Neural progenitor cell (in vitro differentiated cells): ENCODE measurements around the gene EZH2. TPM values are rescaled to one million over a fixed set of nuclear protein-coding genes. Genes with fewer than 3 reads are reported as not detected.

Source experiments
- DNase-seq: peaks from one replicate; pipeline ENCODE4 v3.0.0-alpha.2; 2016; ENCODE audit warnings: low spot score
- H2AFZ ChIP-seq: fragments of 200-600 bp; sonication (generic); replicated peaks from 2 replicates; pipeline ENCODE4 v1.6.1; 2016; ENCODE audit warnings: antibody characterized with exemption
- H3F3A ChIP-seq: fragments of 200-600 bp; sonication (generic); 2 replicates; pipeline ENCODE4 v1.6.1; 2016; ENCODE audit warnings: antibody characterized with exemption, low read depth
- H3K27ac ChIP-seq: fragments of 200-600 bp; sonication (generic); 2 replicates; pipeline ENCODE4 v1.5.1; 2016; ENCODE audit warnings: mild to moderate bottlenecking
- H3K27me3 ChIP-seq: fragments of 200-600 bp; sonication (generic); 2 replicates; pipeline ENCODE4 v1.6.1; 2016; ENCODE audit warnings: mild to moderate bottlenecking, moderate library complexity
- H3K36me3 ChIP-seq: fragments of 200-600 bp; sonication (generic); 2 replicates; pipeline ENCODE4 v1.5.1; 2016
- H3K4me1 ChIP-seq: fragments of 200-600 bp; sonication (generic); 2 replicates; pipeline ENCODE4 v1.6.1; 2016; ENCODE audit warnings: mixed run types
- H3K4me2 ChIP-seq: fragments of 200-600 bp; sonication (generic); 2 replicates; pipeline ENCODE4 v1.6.1; 2016
- H3K4me3 ChIP-seq: fragments of 200-600 bp; sonication (generic); 2 replicates; pipeline ENCODE4 v1.5.1; 2016
- H3K79me2 ChIP-seq: fragments of 200-600 bp; sonication (generic); 2 replicates; pipeline ENCODE4 v1.6.1; 2016; ENCODE audit warnings: low read depth
- H3K9ac ChIP-seq: fragments of 200-600 bp; sonication (generic); 2 replicates; pipeline ENCODE4 v1.6.1; 2016
- H3K9me3 ChIP-seq: fragments of 200-600 bp; sonication (generic); 2 replicates; pipeline ENCODE4 v1.5.1; 2016; ENCODE audit warnings: low read depth
- H4K20me1 ChIP-seq: fragments of 200-600 bp; sonication (generic); 2 replicates; pipeline ENCODE4 v1.6.1; 2016; ENCODE audit warnings: low read depth
- H3K27ac Mint-ChIP-seq: 3 replicates; pipeline ENCODE4 v1.8.0; 2021; ENCODE audit warnings: mixed read lengths
- H3K27me3 Mint-ChIP-seq: 2 replicates; pipeline ENCODE4 v1.8.0; 2022; ENCODE audit warnings: low read depth, mild to moderate bottlenecking, inconsistent platforms, moderate library complexity, mixed read lengths; ENCODE audit not compliant: insufficient read depth
- H3K36me3 Mint-ChIP-seq: 3 replicates; pipeline ENCODE4 v1.8.0; 2021; ENCODE audit warnings: mixed read lengths
- H3K4me1 Mint-ChIP-seq: 3 replicates; pipeline ENCODE4 v1.8.0; 2021; ENCODE audit warnings: mixed read lengths
- H3K4me3 Mint-ChIP-seq: 3 replicates; pipeline ENCODE4 v1.8.0; 2021; ENCODE audit warnings: mild to moderate bottlenecking, moderate library complexity, mixed read lengths
- H3K9me3 Mint-ChIP-seq: 3 replicates; pipeline ENCODE4 v1.8.0; 2020; ENCODE audit warnings: mixed read lengths
- CTCF ChIP-seq: fragments of 200-600 bp; sonication (generic); IDR thresholded peaks from 2 replicates; pipeline ENCODE4 v1.5.1; 2017; ENCODE audit warnings: antibody characterized with exemption, mild to moderate bottlenecking
- EZH2 ChIP-seq: fragments of 200-600 bp; sonication (generic); IDR thresholded peaks from 2 replicates; pipeline ENCODE4 v1.6.1; 2017; ENCODE audit warnings: antibody characterized with exemption, mild to moderate bottlenecking, moderate library complexity
- EZH2phosphoT487 ChIP-seq: fragments of 200-600 bp; sonication (generic); IDR thresholded peaks from 2 replicates; pipeline ENCODE4 v1.6.1; 2017; ENCODE audit warnings: antibody characterized with exemption
- total RNA-seq: library from RNA; depleted of rRNA; stranded (reverse); fragments of >200 nt; gene quantifications from 2 replicates; pipeline ENCODE4 v1.2.3, GENCODE V29; 2015; ENCODE audit warnings: low replicate concordance

The EZH2 gene
- total RNA-seq, 1 donor from 2014 or later, result 112 TPM

GRCh38 chr7:148813890-148814289, 70.2 kb downstream of the EZH2 start:
- peaks cover 6% of the 10 kb centered on the region for H3K4me1 Mint-ChIP-seq
- Histone ChIP-seq H2AFZ (no peak overlapping the region), H3K27ac (no peak overlapping the region), H3K4me3 (no peak overlapping the region), H3K27me3 (no peaks in the 10 kb centered on the region), H3K9ac (no peak overlapping the region), H3K4me1 (no peaks in the 10 kb centered on the region), H3K9me3 (no peaks in the 10 kb centered on the region), H3K4me2 (no peak overlapping the region), H3K79me2 (no peaks in the 10 kb centered on the region), H3F3A (peaks cover 24% of the 10 kb centered on the region), H4K20me1 (peaks cover 8% of the 10 kb centered on the region), H3K36me3 (peaks cover 28% of the 10 kb centered on the region)
- peaks cover 54% of the 10 kb centered on the region for H3K36me3 Mint-ChIP-seq
- TF ChIP-seq CTCF, result no peak
- no peak for TF ChIP-seq EZH2phosphoT487
- TF ChIP-seq EZH2, result no peak
- H3K27me3 Mint-ChIP-seq, result peaks cover 3% of the 10 kb centered on the region
- no peak overlapping the region for H3K27ac Mint-ChIP-seq
- DNase-seq, result no peak
- no peak overlapping the region for H3K4me3 Mint-ChIP-seq
- H3K9me3 Mint-ChIP-seq, result no peaks in the 10 kb centered on the region

- peaks cover 28% of the 10 kb centered on the region for H3K36me3 ChIP-seq
- peaks cover 6% of the 10 kb centered on the region for H3K4me1 Mint-ChIP-seq
- H3K36me3 Mint-ChIP-seq, result peaks cover 50% of the 10 kb centered on the region
- no peaks in the 10 kb centered on the region for H3K9me3 ChIP-seq
- H3K9ac ChIP-seq, result no peak overlapping the region
- H3K4me3 ChIP-seq, result no peak overlapping the region
- no peaks in the 10 kb centered on the region for H3K27me3 ChIP-seq
- no peak overlapping the region for H3K27ac ChIP-seq
- no peak overlapping the region for H3K4me3 Mint-ChIP-seq
- TF ChIP-seq EZH2 (no peak), EZH2phosphoT487 (no peak), CTCF (no peak)
- no peaks in the 10 kb centered on the region for H3K9me3 Mint-ChIP-seq
- H3F3A ChIP-seq, result peaks cover 25% of the 10 kb centered on the region
- DNase-seq, result no peak
- no peaks in the 10 kb centered on the region for H3K4me1 ChIP-seq
- peak overlapping the region; percentile 9 for H3K27ac Mint-ChIP-seq
- H2AFZ ChIP-seq, result no peak overlapping the region
- H3K27me3 Mint-ChIP-seq, result peaks cover 3% of the 10 kb centered on the region
- no peak overlapping the region for H3K4me2 ChIP-seq
- H3K79me2 ChIP-seq, result no peaks in the 10 kb centered on the region
- H4K20me1 ChIP-seq, result peaks cover 8% of the 10 kb centered on the region
These were observed 72.2 kb downstream of the EZH2 start for GRCh38 chr7:148811892-148812291.

- peak; percentile 10 for DNase-seq
- TF ChIP-seq CTCF (no peak), EZH2phosphoT487 (no peak), EZH2 (no peak)
- H3K79me2 ChIP-seq, result no peaks in the 10 kb centered on the region
- no peaks in the 10 kb centered on the region for H3K9me3 ChIP-seq
- peaks cover 6% of the 10 kb centered on the region for H3K4me1 Mint-ChIP-seq
- no peaks in the 10 kb centered on the region for H3K27me3 ChIP-seq
- H3K4me2 ChIP-seq, result no peak overlapping the region
- H2AFZ ChIP-seq, result no peak overlapping the region
- H3K4me3 Mint-ChIP-seq, result no peak overlapping the region
- peaks cover 8% of the 10 kb centered on the region for H4K20me1 ChIP-seq
- H3K4me3 ChIP-seq, result no peak overlapping the region
- H3K36me3 Mint-ChIP-seq, result peaks cover 50% of the 10 kb centered on the region
- H3K9me3 Mint-ChIP-seq, result no peaks in the 10 kb centered on the region
- H3K27ac Mint-ChIP-seq, result peak overlapping the region; percentile 44
- peaks cover 32% of the 10 kb centered on the region for H3F3A ChIP-seq
- peaks cover 28% of the 10 kb centered on the region for H3K36me3 ChIP-seq
- H3K27me3 Mint-ChIP-seq, result no peaks in the 10 kb centered on the region
- H3K4me1 ChIP-seq, result no peaks in the 10 kb centered on the region
- H3K9ac ChIP-seq, result no peak overlapping the region
- H3K27ac ChIP-seq, result peak overlapping the region; percentile 46
These were observed 74.2 kb downstream of the EZH2 start for GRCh38 chr7:148809856-148810255.
